ENCODE measurements around the gene PRCP. TPM values are rescaled to one million over a fixed set of nuclear protein-coding genes. Genes with fewer than 3 reads are reported as not detected.

PRCP gene
- total RNA-seq, 1 experiment from 2014 or later = 56.7 TPM

GRCh38 chr11:82936261-82936660 is 36.0 kb upstream of the PRCP start:
- Histone ChIP-seq H2BK20ac (ENCODE audit: low read depth, low read length, poor library complexity, severe bottlenecking) (no peak overlapping the region), H3K14ac (ENCODE audit: insufficient read depth, low read length) (no peak overlapping the region), H2AFZ (ENCODE audit: low read length) (no peak overlapping the region), H3K4ac (ENCODE audit: low read depth, low read length) (no peak overlapping the region), H3K9ac (ENCODE audit: extremely low read depth, insufficient read length, low read length) (no peak overlapping the region), H2BK120ac (ENCODE audit: low read depth, low read length, poor library complexity, severe bottlenecking) (no peak overlapping the region), H4K20me1 (ENCODE audit: control insufficient read depth, insufficient read depth, insufficient read length) (no peaks in the 10 kb centered on the region), H3K56ac (ENCODE audit: insufficient read length, low read depth, low read length) (no peak overlapping the region), H3K23me2 (ENCODE audit: insufficient read length, low read depth, low read length, poor library complexity, severe bottlenecking) (no peaks in the 10 kb centered on the region), H4K5ac (ENCODE audit: insufficient read length, low read depth, low read length) (no peak overlapping the region), H3K27ac (ENCODE audit: insufficient read length, low read depth, low read length) (no peak overlapping the region), H4K91ac (ENCODE audit: insufficient read length, low read depth, low read length) (no peak overlapping the region), H2BK15ac (ENCODE audit: low read depth, low read length) (no peak overlapping the region), H3K79me1 (ENCODE audit: insufficient read depth, low read depth, low read length, poor library complexity, severe bottlenecking) (no peaks in the 10 kb centered on the region), H3K27me3 (ENCODE audit: insufficient read depth, low read length) (no peaks in the 10 kb centered on the region), H2BK5ac (ENCODE audit: insufficient read length, low read length) (no peak overlapping the region), H2BK12ac (ENCODE audit: insufficient read length, low read depth, low read length) (no peak overlapping the region), H3K4me2 (ENCODE audit: insufficient read depth, insufficient read length, low read length) (no peak overlapping the region), H2AK5ac (ENCODE audit: insufficient read length, low read length) (no peak overlapping the region), H3K79me2 (ENCODE audit: insufficient read depth, low read length) (no peaks in the 10 kb centered on the region), H3K18ac (ENCODE audit: insufficient read length, low read depth, low read length) (no peak overlapping the region), H3K23ac (ENCODE audit: insufficient read length, low read depth, low read length) (no peak overlapping the region), H3T11ph (ENCODE audit: low read length) (no peak overlapping the region), H3K9me3 (ENCODE audit: control insufficient read depth, low read depth, low read length) (no peaks in the 10 kb centered on the region), H4K8ac (replicated peaks; ENCODE audit: insufficient read length, low read depth, low read length) (no peak overlapping the region), H3K4me1 (ENCODE audit: insufficient read depth, low read length) (no peaks in the 10 kb centered on the region)
- Mint-ChIP-seq H3K9me3 (no peaks in the 10 kb centered on the region), H3K27ac (no peak overlapping the region), H3K4me1 (no peaks in the 10 kb centered on the region), H3K4me3 (no peak overlapping the region), H3K36me3 (ENCODE audit: insufficient read depth in 1 of 3, low read depth in 3 of 3) (peaks cover 5 to 32% (median 31%) of the 10 kb centered on the region in 3 experiments; a peak in 6 of 7 replicates), H3K27me3 (ENCODE audit: low read depth) (no peaks in the 10 kb centered on the region)
- WGBS (ENCODE audit: extremely low coverage, insufficient read length, low lambda C conversion rate) = no CpG with 5 or more reads among the region's 3 CpGs
- TF ChIP-seq, protein P1, sequence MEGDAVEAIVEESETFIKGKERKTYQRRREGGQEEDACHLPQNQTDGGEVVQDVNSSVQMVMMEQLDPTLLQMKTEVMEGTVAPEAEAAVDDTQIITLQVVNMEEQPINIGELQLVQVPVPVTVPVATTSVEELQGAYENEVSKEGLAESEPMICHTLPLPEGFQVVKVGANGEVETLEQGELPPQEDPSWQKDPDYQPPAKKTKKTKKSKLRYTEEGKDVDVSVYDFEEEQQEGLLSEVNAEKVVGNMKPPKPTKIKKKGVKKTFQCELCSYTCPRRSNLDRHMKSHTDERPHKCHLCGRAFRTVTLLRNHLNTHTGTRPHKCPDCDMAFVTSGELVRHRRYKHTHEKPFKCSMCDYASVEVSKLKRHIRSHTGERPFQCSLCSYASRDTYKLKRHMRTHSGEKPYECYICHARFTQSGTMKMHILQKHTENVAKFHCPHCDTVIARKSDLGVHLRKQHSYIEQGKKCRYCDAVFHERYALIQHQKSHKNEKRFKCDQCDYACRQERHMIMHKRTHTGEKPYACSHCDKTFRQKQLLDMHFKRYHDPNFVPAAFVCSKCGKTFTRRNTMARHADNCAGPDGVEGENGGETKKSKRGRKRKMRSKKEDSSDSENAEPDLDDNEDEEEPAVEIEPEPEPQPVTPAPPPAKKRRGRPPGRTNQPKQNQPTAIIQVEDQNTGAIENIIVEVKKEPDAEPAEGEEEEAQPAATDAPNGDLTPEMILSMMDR (conservative IDR thresholded peaks at IDR 0.05) = no peak
- no peak for DNase-seq
